ENCODE results near the gene ARHGAP27.
"Not testable (repeated sequence)": the region's sequence is repeated elsewhere in the genome, so short reads cannot be mapped to it uniquely, and the experiment has no call there.

ARHGAP27 gene

DNA sequence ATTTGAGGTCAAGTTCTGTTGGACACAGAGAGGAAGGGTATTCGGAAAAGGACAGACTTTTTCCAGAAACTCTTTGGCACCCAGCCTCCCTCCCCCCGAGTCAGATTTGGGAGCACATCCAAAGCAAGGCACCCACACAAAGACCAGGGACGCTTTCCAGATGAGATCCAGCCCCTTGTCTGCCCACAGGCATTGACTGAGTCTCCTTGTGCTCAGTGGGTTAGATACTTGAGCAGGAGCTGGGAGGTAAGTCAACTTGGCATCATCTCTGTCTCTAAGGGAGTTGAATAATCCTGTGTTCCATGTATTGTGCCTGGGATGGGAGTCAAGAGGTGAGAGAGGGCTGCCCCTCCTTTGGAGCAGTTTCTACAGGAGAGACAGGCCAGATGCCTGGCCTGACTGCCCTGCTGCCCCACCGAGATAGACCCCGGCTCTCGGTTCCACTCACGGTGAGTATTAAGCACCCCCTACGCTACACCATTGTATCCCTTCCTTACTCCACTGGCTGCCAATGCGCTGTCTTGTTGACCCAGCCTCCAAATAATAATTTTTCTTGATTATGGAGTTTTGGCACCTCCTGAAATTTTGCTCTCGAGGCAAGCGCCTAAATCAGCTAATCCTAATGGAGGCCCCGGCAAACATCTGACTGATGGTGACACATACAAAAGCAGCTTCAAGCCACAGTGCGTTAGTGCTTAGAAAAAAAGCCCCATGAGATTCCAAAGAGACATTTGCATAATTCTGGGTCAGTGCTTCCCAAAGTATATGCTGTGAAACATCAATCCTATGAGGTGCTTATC lies 86.3 kb downstream of the ARHGAP27 start:
- H4K91ac ChIP-seq (ENCODE audit: low read depth, low read length, poor library complexity), result no peak overlapping the region
- peaks cover 8 to 10% of the 10 kb centered on the region in 2 donors for H3K4me1 ChIP-seq (ENCODE audit: control insufficient read depth in 2 of 2, insufficient read depth in 1 of 2, low read depth in 1 of 2, low read length in 2 of 2)
- no peak overlapping the region for H3K4ac ChIP-seq (ENCODE audit: low read length)
- H3K4me2 ChIP-seq (ENCODE audit: insufficient read depth, low read length, poor library complexity, severe bottlenecking), result no peak overlapping the region
- no peak overlapping the region for H4K8ac ChIP-seq (ENCODE audit: low read depth, low read length)
- H2AK5ac ChIP-seq (ENCODE audit: low read depth, low read length), result no peak overlapping the region
- H3K18ac ChIP-seq (ENCODE audit: low read length), result no peak overlapping the region
- H3K79me1 ChIP-seq (ENCODE audit: low read depth, low read length), result no peaks in the 10 kb centered on the region
- H2BK12ac ChIP-seq (ENCODE audit: low read length), result no peak overlapping the region
- peaks cover 0 to 7% (median 0%) of the 10 kb centered on the region in 3 experiments for H3K27me3 ChIP-seq (ENCODE audit: control insufficient read depth in 3 of 3, insufficient read depth in 3 of 3, low read depth in 1 of 3, low read length in 3 of 3)
- no peak overlapping the region for H3K14ac ChIP-seq (ENCODE audit: low read length)
- H3K27ac ChIP-seq (replicated peaks; ENCODE audit: low read length), result no peak overlapping the region
- no peak overlapping the region for H2BK120ac ChIP-seq (ENCODE audit: low read depth, low read length)
- DNase-seq (ENCODE audit: low spot score), result no peak
- no peak overlapping the region for H2BK5ac ChIP-seq (ENCODE audit: low read length)
- no peak overlapping the region for H3K4me3 ChIP-seq (ENCODE audit: low read length in 2 of 2)
- H3K9me3 ChIP-seq (replicated peaks in 1 of 2; ENCODE audit: control insufficient read depth in 2 of 2, insufficient read depth in 1 of 2, low read depth in 1 of 2, low read length in 2 of 2), result peaks cover 0 to 3% of the 10 kb centered on the region in 2 donors
- peak overlapping the region; percentile 47 for H3K9ac ChIP-seq (ENCODE audit: low read depth, low read length, poor library complexity)
- H3K36me3 ChIP-seq (replicated peaks in 1 of 2; ENCODE audit: control insufficient read depth in 2 of 2, insufficient read depth in 2 of 2, low read length in 2 of 2), result no peaks in the 10 kb centered on the region
- H3K23ac ChIP-seq (ENCODE audit: low read depth, low read length, poor library complexity), result no peak overlapping the region
- no CpG with 5 or more reads among the region's 13 CpGs for WGBS, 2 donors (ENCODE audit: extremely low coverage in 2 of 2, insufficient read length in 2 of 2, insufficient replicate concordance in 1 of 2)
- H2BK15ac ChIP-seq (ENCODE audit: low read length), result no peak overlapping the region
- H2AFZ ChIP-seq (ENCODE audit: low read length), result no peak overlapping the region

DNA sequence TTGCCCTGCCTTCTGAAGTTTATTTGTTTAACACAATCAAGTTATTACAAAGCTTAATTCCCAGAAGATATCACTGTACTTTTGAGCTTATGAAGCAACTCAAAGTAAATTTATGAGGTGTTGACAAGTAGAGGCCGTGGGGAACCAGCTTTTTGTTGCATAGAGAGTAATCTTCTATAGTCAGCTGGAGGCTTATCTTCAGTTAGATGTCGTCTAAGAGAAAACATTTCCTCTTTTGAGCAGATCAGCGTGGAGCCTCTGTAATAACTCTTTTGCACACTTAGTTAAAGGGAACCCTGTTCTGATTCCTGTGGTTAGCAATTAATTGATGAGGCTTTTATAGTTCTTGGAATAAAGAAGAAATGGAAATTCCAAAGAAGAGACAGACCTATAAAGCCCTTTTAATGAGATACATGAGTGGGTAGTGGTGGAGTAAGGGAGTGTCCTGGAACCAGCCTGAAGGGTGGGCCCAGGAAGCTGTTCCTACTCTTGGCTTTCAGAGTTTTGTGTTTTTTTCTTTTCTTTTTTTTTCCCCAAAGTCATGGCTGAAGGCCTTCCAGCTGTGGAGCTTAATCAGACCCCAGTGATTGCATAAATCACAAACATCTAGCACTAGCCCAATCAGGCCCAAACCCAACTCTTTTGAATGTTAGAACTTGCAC lies 87.0 kb downstream of the ARHGAP27 start:
- Histone ChIP-seq H2BK15ac (ENCODE audit: low read length) (no peak overlapping the region), H3K23ac (ENCODE audit: low read depth, low read length, poor library complexity) (no peak overlapping the region), H3K27me3 (ENCODE audit: control insufficient read depth in 3 of 3, insufficient read depth in 3 of 3, low read depth in 1 of 3, low read length in 3 of 3) (peaks cover 0 to 7% (median 0%) of the 10 kb centered on the region in 3 experiments), H3K27ac (replicated peaks; ENCODE audit: low read length) (no peak overlapping the region), H2BK120ac (ENCODE audit: low read depth, low read length) (no peak overlapping the region), H4K91ac (ENCODE audit: low read depth, low read length, poor library complexity) (no peak overlapping the region), H3K4me2 (ENCODE audit: insufficient read depth, low read length, poor library complexity, severe bottlenecking) (no peak overlapping the region), H3K36me3 (replicated peaks in 1 of 2; ENCODE audit: control insufficient read depth in 2 of 2, insufficient read depth in 2 of 2, low read length in 2 of 2) (no peaks in the 10 kb centered on the region), H3K79me1 (ENCODE audit: low read depth, low read length) (no peaks in the 10 kb centered on the region), H3K4ac (ENCODE audit: low read length) (no peak overlapping the region), H3K4me3 (ENCODE audit: low read length in 2 of 2) (no peak overlapping the region), H2BK5ac (ENCODE audit: low read length) (no peak overlapping the region), H2AFZ (ENCODE audit: low read length) (no peak overlapping the region), H4K8ac (ENCODE audit: low read depth, low read length) (no peak overlapping the region), H3K4me1 (ENCODE audit: control insufficient read depth in 2 of 2, insufficient read depth in 1 of 2, low read depth in 1 of 2, low read length in 2 of 2) (peaks cover 8 to 10% of the 10 kb centered on the region in 2 donors), H2BK12ac (ENCODE audit: low read length) (no peak overlapping the region), H2AK5ac (ENCODE audit: low read depth, low read length) (no peak overlapping the region), H3K18ac (ENCODE audit: low read length) (no peak overlapping the region), H3K9ac (ENCODE audit: low read depth, low read length, poor library complexity) (no peak overlapping the region), H3K9me3 (replicated peaks in 1 of 2; ENCODE audit: control insufficient read depth in 2 of 2, insufficient read depth in 1 of 2, low read depth in 1 of 2, low read length in 2 of 2) (no peaks in the 10 kb centered on the region), H3K14ac (ENCODE audit: low read length) (no peak overlapping the region)
- no CpG with 5 or more reads among the region's 3 CpGs for WGBS, 2 donors (ENCODE audit: extremely low coverage in 2 of 2, insufficient read length in 2 of 2, insufficient replicate concordance in 1 of 2)
- no peak for DNase-seq (ENCODE audit: low spot score)

DNA sequence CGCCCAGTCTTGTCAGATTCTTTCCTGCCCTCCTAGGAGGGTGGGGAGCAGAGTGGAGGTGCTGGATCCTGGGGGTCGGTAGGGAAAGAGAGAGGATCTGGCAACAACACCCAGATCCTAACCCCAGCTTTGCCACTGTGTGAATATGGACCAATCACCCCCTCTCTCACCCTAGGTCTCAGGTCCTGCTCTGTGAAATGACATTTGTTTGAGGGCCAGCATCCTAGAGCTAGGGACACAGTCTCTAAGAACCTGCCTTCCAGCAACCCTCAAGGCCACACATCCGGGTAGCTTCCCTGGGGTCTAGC lies 87.5 kb downstream of the ARHGAP27 start:
- Histone ChIP-seq H3K27me3 (ENCODE audit: control insufficient read depth in 3 of 3, insufficient read depth in 3 of 3, low read depth in 1 of 3, low read length in 3 of 3) (peaks cover 0 to 8% (median 0%) of the 10 kb centered on the region in 3 experiments), H3K14ac (ENCODE audit: low read length) (no peak overlapping the region), H3K27ac (replicated peaks; ENCODE audit: low read length) (no peak overlapping the region), H3K79me1 (ENCODE audit: low read depth, low read length) (no peaks in the 10 kb centered on the region), H3K18ac (ENCODE audit: low read length) (no peak overlapping the region), H3K9ac (ENCODE audit: low read depth, low read length, poor library complexity) (no peak overlapping the region), H2BK5ac (ENCODE audit: low read length) (no peak overlapping the region), H4K8ac (ENCODE audit: low read depth, low read length) (no peak overlapping the region), H3K23ac (ENCODE audit: low read depth, low read length, poor library complexity) (no peak overlapping the region), H2BK120ac (ENCODE audit: low read depth, low read length) (no peak overlapping the region), H3K4ac (ENCODE audit: low read length) (no peak overlapping the region), H2BK15ac (ENCODE audit: low read length) (no peak overlapping the region), H2AFZ (ENCODE audit: low read length) (no peak overlapping the region), H3K4me1 (ENCODE audit: control insufficient read depth in 2 of 2, insufficient read depth in 1 of 2, low read depth in 1 of 2, low read length in 2 of 2) (peaks cover 8 to 10% of the 10 kb centered on the region in 2 donors), H3K36me3 (replicated peaks in 1 of 2; ENCODE audit: control insufficient read depth in 2 of 2, insufficient read depth in 2 of 2, low read length in 2 of 2) (no peaks in the 10 kb centered on the region), H2BK12ac (ENCODE audit: low read length) (no peak overlapping the region), H3K4me3 (ENCODE audit: low read length in 2 of 2) (no peak overlapping the region), H2AK5ac (ENCODE audit: low read depth, low read length) (no peak overlapping the region), H3K9me3 (replicated peaks in 1 of 2; ENCODE audit: control insufficient read depth in 2 of 2, insufficient read depth in 1 of 2, low read depth in 1 of 2, low read length in 2 of 2) (no peaks in the 10 kb centered on the region), H4K91ac (ENCODE audit: low read depth, low read length, poor library complexity) (no peak overlapping the region), H3K4me2 (ENCODE audit: insufficient read depth, low read length, poor library complexity, severe bottlenecking) (no peak overlapping the region)
- WGBS, 2 donors (ENCODE audit: extremely low coverage in 2 of 2, insufficient read length in 2 of 2, insufficient replicate concordance in 1 of 2), result no CpG with 5 or more reads among the region's 3 CpGs
- DNase-seq (ENCODE audit: low spot score), result no peak

DNA sequence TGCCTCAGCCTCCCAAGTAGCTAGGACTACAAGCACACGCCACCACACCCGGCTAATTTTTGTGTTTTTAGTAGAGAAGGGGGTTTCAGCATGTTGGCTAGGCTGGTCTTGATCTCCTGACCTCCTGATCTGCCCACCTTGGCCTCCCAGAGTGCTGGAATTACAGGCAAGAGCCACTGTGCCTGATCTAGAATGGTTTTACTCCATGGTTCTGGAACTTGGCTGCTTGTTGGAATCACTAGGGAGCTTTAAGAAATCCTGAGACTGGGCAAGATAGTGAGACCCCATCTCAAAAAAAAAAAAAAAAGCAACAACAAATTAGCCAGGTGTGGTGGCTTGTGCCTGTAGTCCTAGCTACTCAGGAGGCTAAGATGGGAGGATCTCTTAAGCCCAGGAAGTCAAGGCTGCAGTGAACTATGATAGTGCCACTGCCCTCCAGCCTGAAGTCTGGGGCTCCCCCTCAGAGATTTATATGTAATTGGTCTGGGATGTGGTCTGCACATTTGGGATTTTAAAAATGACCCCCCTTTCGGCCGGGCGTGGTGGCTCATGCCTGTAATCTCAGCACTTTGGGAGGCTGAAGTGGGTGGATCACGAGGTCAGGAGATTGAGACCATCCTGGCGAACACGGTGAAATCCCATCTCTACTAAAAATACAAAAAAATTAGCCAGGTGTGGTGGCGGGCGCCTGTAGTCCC lies 88.6 kb downstream of the ARHGAP27 start:
- not testable (repeated sequence) for H3K4me3 ChIP-seq (ENCODE audit: low read length in 2 of 2); H3K4me1 ChIP-seq (ENCODE audit: control insufficient read depth in 2 of 2, insufficient read depth in 1 of 2, low read depth in 1 of 2, low read length in 2 of 2); H3K4ac ChIP-seq (ENCODE audit: low read length); H3K79me1 ChIP-seq (ENCODE audit: low read depth, low read length); H3K27ac ChIP-seq (replicated peaks; ENCODE audit: low read length); H3K23ac ChIP-seq (ENCODE audit: low read depth, low read length, poor library complexity); DNase-seq (ENCODE audit: low spot score); H2AK5ac ChIP-seq (ENCODE audit: low read depth, low read length); H2AFZ ChIP-seq (ENCODE audit: low read length); H3K9me3 ChIP-seq (replicated peaks in 1 of 2; ENCODE audit: control insufficient read depth in 2 of 2, insufficient read depth in 1 of 2, low read depth in 1 of 2, low read length in 2 of 2); H3K14ac ChIP-seq (ENCODE audit: low read length); H4K8ac ChIP-seq (ENCODE audit: low read depth, low read length); H3K4me2 ChIP-seq (ENCODE audit: insufficient read depth, low read length, poor library complexity, severe bottlenecking); H2BK120ac ChIP-seq (ENCODE audit: low read depth, low read length); H2BK12ac ChIP-seq (ENCODE audit: low read length); H4K91ac ChIP-seq (ENCODE audit: low read depth, low read length, poor library complexity); H2BK5ac ChIP-seq (ENCODE audit: low read length); H3K18ac ChIP-seq (ENCODE audit: low read length); H2BK15ac ChIP-seq (ENCODE audit: low read length); H3K36me3 ChIP-seq (replicated peaks in 1 of 2; ENCODE audit: control insufficient read depth in 2 of 2, insufficient read depth in 2 of 2, low read length in 2 of 2); H3K9ac ChIP-seq (ENCODE audit: low read depth, low read length, poor library complexity)
- peaks cover 0 to 11% (median 0%) of the 10 kb centered on the region in 3 experiments for H3K27me3 ChIP-seq (ENCODE audit: control insufficient read depth in 3 of 3, insufficient read depth in 3 of 3, low read depth in 1 of 3, low read length in 3 of 3)
- no CpG with 5 or more reads among the region's 10 CpGs for WGBS, 2 donors (ENCODE audit: extremely low coverage in 2 of 2, insufficient read length in 2 of 2, insufficient replicate concordance in 1 of 2)

Measured in neuronal stem cell (in vitro differentiated cells).